Stomach (tissue), 9 donors: ENCODE results near the gene SLC46A2. TPM values are rescaled to one million over a fixed set of nuclear protein-coding genes. Genes with fewer than 3 reads are reported as not detected.

Experiments
- DNase-seq, 2 donors: peaks; one replicate each; pipeline versions ENCODE4 v3.0.0 to v3.0.0-alpha.2; 2013 to 2019
- H3K27ac ChIP-seq, 5 donors: fragments of 200-600 bp in 4 of 5; sonication (generic) in 4 of 5; one replicate each; pipeline ENCODE4 v1.5.1; 2013 to 2019; ENCODE audit warnings: mild to moderate bottlenecking in 1 of 5, moderate library complexity in 1 of 5
- H3K27me3 ChIP-seq, 3 donors: fragments of 200-600 bp; sonication (generic); one replicate each; pipeline ENCODE4 v1.5.1; 2017 to 2019; ENCODE audit warnings: mixed run types in 1 of 3
- H3K36me3 ChIP-seq, 4 donors: fragments of 200-600 bp; sonication (generic); 1 replicate in 3 of 4; 2 replicates in 1 of 4; pipeline ENCODE4 v1.5.1; 2016 to 2019
- H3K4me1 ChIP-seq, 4 donors: fragments of 200-600 bp; sonication (generic); one replicate each; pipeline ENCODE4 v1.5.1; 2016 to 2019
- H3K4me3 ChIP-seq, 4 donors: fragments of 200-600 bp; sonication (generic) in 3 of 4; one replicate each; pipeline ENCODE4 v1.5.1; 2016 to 2019; ENCODE audit warnings: mild to moderate bottlenecking in 1 of 4
- H3K9me3 ChIP-seq, 4 donors: fragments of 200-600 bp; sonication (generic); one replicate each; pipeline ENCODE4 v1.5.1; 2016 to 2019
- CTCF ChIP-seq, 7 experiments: fragments of 450-650 bp in 4 of 7; fragments of 200-600 bp in 3 of 7; sonication (generic) in 3 of 7; IDR thresholded peaks; one replicate each; pipeline ENCODE4 v1.5.1; 2016 to 2019; ENCODE audit warnings: antibody characterized with exemption in 7 of 7, control low read depth in 2 of 7, mild to moderate bottlenecking in 1 of 7
- EP300 ChIP-seq: sonication (generic); formaldehyde crosslinking; IDR thresholded peaks from one replicate; pipeline ENCODE4 v1.6.1; 2017; ENCODE audit warnings: antibody characterized with exemption
- POLR2A ChIP-seq, 4 donors: fragments of 450-650 bp; IDR thresholded peaks; one replicate each; pipeline ENCODE4 v1.6.1; 2016; ENCODE audit warnings: antibody characterized with exemption in 4 of 4, control low read depth in 2 of 4, mild to moderate bottlenecking in 1 of 4, moderate library complexity in 1 of 4
- POLR2AphosphoS5 ChIP-seq, 3 donors: sonication (generic); formaldehyde crosslinking; IDR thresholded peaks; one replicate each; pipeline ENCODE4 v1.6.1; 2016; ENCODE audit warnings: antibody characterized with exemption in 3 of 3
- WGBS, 5 donors: extraction: QIAGEN DNeasy Blood & Tissue Kit in 3 of 5; methylation state at CpG; one replicate each; pipeline versions ENCODE4 v1.1.5 to v1.1.7; 2013 to 2018; 5-methylcytosine and 5-hydroxymethylcytosine counted together
- intact Hi-C: fragments of 100-400 bp; cut with DNase I; formaldehyde crosslinking; loops from one replicate; pipeline ENCODE4 v1.15.1; 2023; ENCODE audit warnings: low total_unique reads
- polyA plus RNA-seq, 3 donors: library from polyadenylated mRNA; stranded (reverse); fragments of 200-250 nt; gene quantifications; one replicate each; pipeline ENCODE4 v1.2.3, GENCODE V29; 2013
- total RNA-seq, 5 donors: library from RNA; depleted of rRNA; stranded (reverse); fragments of >200 nt; gene quantifications; one replicate each; pipeline versions ENCODE4 v1.1.0 to v1.2.3, GENCODE V29; 2014 to 2016
- donor health status: healthy with polysubstance abuse.
- donor health status: Bipolar disorder and iron deficiency.
- donor health status: healthy.

Gene SLC46A2
- total and polyA plus RNA-seq, 8 donors, result 0.20 TPM; not detected in 7

- H3K9me3 ChIP-seq, result no peaks in the 10 kb centered on the region
- H3K4me1 ChIP-seq, result no peaks in the 10 kb centered on the region
- H3K27ac ChIP-seq, result no peak overlapping the region
- intact Hi-C loops, result no loop called here
- no peak for DNase-seq
- TF ChIP-seq CTCF (IDR thresholded peaks at IDR 0.05) (no peak), POLR2A (IDR thresholded peaks at IDR 0.05) (no peak), EP300 (no peak), POLR2AphosphoS5 (IDR thresholded peaks at IDR 0.05) (no peak)
- peaks cover 0 to 7% (median 0%) of the 10 kb centered on the region in 3 donors for H3K27me3 ChIP-seq
- WGBS, 5 donors, result 38 to 48% (median 42%) methylated on average over 6 of the region's 6 CpGs
- H3K36me3 ChIP-seq, result no peaks in the 10 kb centered on the region
- H3K4me3 ChIP-seq, result no peak overlapping the region
Observed at GRCh38 chr9:112898872-112899311, 8.2 kb upstream of the SLC46A2 start.

- H3K4me3 ChIP-seq, result no peak overlapping the region
- no peaks in the 10 kb centered on the region for H3K9me3 ChIP-seq
- no peak overlapping the region for H3K27ac ChIP-seq
- H3K4me1 ChIP-seq, result no peaks in the 10 kb centered on the region
- intact Hi-C loops, result no loop called here
- peaks cover 0 to 19% (median 0%) of the 10 kb centered on the region in 3 donors for H3K27me3 ChIP-seq
- TF ChIP-seq POLR2AphosphoS5 (IDR thresholded peaks at IDR 0.05) (no peak), CTCF (IDR thresholded peaks at IDR 0.05) (no peak), POLR2A (IDR thresholded peaks at IDR 0.05) (no peak), EP300 (no peak)
- H3K36me3 ChIP-seq, result no peaks in the 10 kb centered on the region
- 26 to 40% (median 32%) methylated on average over 3 of the region's 3 CpGs for WGBS, 5 donors
- DNase-seq, result no peak
Observed at GRCh38 chr9:112896131-112896530, 5.5 kb upstream of the SLC46A2 start.

- WGBS, 5 donors, result 85 to 95% (median 88%) methylated on average over 1 of the region's 1 CpG
- Histone ChIP-seq H3K27me3 (peaks cover 0 to 34% (median 14%) of the 10 kb centered on the region in 3 donors), H3K9me3 (no peaks in the 10 kb centered on the region), H3K4me3 (no peak overlapping the region), H3K27ac (peak overlapping the region in 2 of 5 donors; percentile 26 to 48), H3K36me3 (no peaks in the 10 kb centered on the region), H3K4me1 (peaks cover 10 to 14% (median 13%) of the 10 kb centered on the region in 4 donors)
- no peak for TF ChIP-seq POLR2AphosphoS5 (IDR thresholded peaks at IDR 0.05)
- no peak for TF ChIP-seq POLR2A (IDR thresholded peaks at IDR 0.05)
- TF ChIP-seq EP300, result no peak
- TF ChIP-seq CTCF (IDR thresholded peaks at IDR 0.05), result no peak
- intact Hi-C loops, result no loop called here
- no peak for DNase-seq
Observed at GRCh38 chr9:112894699-112895098, 4.0 kb upstream of the SLC46A2 start.

GRCh38 chr9:112894041-112894440, 3.4 kb upstream of the SLC46A2 start:
- Histone ChIP-seq H3K36me3 (no peaks in the 10 kb centered on the region), H3K27ac (peak overlapping the region in 2 of 5 donors; percentile 26 to 48), H3K4me1 (peaks cover 10 to 14% (median 13%) of the 10 kb centered on the region in 4 donors), H3K27me3 (peaks cover 0 to 40% (median 16%) of the 10 kb centered on the region in 3 donors), H3K4me3 (no peak overlapping the region), H3K9me3 (no peaks in the 10 kb centered on the region)
- DNase-seq, result no peak
- no peak for TF ChIP-seq EP300
- no peak for TF ChIP-seq POLR2A (IDR thresholded peaks at IDR 0.05)
- TF ChIP-seq CTCF (IDR thresholded peaks at IDR 0.05), result no peak
- no peak for TF ChIP-seq POLR2AphosphoS5 (IDR thresholded peaks at IDR 0.05)
- 79 to 100% (median 88%) methylated on average over 1 of the region's 1 CpG for WGBS, 5 donors
- intact Hi-C loops, result no loop called here
